NCI-H1417 (cell line): ENCODE measurements around the gene PPIF.

Experiments used
- DNase-seq, 3 experiments: peaks; one replicate each; lab custom pipeline; 2025; lab: John Stamatoyannopoulos, UW

The PPIF gene

DNA sequence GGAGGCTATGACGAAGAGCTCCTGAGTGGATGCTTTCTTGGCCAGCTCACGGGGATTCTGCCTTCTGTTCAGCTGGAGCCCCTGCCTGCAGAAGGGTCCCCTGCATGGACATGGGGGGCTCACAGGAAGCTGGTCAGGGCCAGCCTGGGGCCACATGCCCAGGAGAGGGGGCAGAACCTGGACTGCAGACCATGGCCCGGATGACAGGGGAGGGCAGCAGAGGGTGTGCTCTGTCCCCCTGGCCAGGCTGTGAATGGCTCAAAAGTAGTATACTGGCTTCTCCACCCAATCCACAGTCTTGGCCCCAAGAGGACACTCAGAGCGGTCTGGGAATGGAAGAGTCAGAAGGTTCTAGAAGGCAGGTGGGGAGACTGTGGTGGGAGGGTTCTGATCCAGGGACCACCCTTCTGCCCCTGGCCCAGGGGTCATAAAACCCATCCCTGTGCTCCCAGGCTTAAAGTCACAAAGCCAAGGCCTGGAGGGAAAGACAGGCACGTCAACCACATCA, 40.3 kb downstream of the PPIF start:
- DNase-seq: no peak

DNA sequence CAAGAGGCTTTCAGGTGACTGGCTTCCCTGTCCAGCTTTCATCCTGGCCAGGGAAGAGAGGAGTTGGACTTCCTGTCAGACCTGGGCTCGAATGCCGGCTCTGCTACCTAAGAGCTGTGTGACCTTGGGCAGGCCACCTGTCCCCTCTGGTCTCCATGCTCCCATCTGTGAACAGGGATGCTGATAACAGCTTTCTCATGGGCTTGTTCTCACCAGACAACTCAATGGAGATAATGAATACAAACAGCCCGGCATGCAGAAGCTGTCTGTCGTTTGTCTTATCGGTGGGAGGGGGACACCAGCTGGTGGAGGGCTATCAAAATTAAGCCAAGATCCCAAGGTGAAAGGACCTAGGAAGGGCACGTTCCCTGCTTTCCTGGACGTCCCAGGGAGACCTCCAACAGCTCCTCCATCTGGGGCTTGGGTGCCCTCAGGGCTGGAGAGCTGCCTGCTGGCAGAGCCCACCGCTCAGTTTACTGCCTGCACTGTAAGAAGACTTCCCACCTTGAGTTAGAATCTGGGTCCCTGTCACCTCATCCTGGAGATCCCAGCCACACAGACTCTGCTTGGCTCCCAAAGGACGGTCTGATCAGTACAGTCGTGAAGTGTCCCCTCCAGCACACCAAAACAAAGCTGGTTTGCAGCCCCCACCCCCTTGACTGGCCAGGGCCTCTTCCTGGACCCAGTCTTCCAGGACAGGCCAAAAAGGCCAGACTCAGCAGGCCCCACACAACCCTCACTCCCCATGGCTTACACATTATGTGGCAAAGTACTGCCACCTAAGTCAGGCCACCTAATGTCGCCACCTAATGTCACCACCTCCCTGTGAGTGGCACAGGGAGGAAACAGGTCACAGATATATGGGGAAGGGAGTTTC, 40.9 kb downstream of the PPIF start:
- DNase-seq: no peak

DNA sequence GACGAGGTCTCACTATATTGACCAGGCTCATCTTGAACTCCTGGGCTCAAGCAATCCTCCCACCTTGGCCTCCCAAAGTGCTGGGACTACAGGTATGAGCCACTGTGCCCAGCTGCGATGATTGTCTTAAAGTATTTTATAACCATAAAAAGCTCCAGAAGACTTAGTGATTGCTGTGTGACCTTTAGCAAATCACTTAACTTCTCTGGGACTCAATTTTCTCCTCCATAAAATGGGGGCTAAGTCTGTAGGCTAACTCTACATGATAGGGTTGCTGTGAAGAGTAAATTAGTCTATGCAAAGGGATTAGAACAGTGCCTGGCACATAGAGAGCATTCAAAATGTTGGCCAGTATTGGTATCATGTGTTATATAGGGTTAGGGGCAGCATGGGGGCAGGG, 42.8 kb downstream of the PPIF start:
- DNase-seq: no peak

DNA sequence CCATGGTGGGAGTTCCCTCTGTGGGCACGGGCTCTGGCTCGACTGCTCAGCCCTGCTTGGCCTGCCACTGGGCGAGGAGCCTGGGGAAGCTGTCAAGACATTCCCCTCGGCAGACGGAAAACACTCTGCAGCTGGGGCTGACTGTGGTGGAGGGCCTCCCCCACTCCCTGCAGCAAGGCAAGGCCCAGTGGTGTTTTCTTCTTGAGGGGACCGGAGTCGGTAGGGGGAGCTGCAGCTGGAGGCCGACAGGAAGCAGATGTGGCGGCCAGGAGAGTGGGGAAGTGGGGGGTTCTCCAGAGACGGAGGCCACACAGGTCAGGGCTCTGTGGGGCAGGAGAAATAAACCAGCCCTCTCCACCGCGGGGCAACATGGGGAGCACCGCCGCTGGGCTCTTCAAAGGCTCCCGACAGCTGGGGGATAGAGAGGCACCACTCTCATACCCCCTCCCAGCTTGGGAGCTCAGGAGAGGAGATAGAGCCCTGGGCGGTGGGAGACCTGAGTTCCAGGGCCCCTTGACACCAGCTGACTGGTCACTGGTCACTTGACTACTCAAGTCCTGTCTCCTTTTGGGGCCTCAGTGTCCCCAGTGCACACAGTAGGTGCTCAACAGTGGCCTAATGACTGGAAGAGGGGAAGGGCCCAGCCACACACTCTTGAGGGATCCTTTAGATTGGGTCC, 43.4 kb downstream of the PPIF start:
- no peak for DNase-seq

DNA sequence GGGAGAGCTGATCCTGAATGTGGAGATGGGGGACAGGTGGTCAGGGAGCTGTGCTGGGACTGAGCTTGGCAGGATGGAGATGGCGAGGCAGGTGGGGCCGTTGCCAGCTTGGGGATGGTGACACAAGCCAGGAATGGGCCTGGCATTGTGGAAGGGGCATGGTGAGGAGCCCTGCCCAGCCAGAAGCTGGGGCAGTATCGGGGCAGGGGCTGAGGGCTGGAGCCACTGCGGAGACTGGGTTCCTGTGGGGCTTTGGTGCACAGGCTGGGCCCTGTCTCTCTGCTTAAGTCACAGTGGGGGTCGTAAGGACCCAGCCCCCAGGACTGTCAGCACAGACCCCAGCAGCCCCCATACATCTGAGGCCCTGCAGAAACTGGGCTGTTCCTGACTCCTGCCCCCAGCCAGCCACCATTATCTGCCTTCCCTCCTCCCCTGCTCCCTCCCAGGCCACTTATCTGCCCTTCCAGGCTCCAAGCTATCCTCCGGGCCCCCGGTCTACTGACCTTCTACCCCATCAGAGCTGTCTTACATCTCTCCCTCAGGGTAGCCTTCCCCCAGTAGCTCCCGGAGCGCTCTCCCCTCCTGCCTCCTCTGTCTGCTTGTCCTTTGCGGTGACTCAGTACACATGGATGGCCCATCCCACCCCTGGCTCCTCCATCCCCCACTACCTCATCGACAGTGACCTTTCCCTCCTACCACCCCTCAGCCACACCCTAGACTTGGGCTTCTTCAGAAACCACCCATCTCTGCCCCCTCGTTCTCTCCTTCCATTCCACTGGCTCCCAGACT, 44.2 kb downstream of the PPIF start:
- DNase-seq: no peak

DNA sequence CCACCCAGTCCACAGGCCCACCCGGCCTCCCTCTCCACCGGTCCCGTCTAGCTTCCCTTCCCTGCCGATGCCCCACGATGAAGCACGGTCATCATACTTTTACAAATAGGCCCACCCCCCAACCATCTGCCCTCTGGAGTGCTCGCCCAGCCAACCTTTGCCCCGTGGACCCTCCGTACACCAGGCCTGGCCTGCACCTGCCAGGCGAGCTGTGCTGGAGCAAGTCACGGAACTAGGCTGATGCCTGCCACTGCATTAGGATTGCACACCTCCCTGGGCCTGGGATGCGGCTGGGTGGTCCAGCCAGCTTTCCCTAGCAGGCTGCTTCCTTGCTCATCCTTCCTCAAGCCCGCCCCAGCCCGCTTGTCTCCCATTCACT, 44.7 kb downstream of the PPIF start:
- no peak for DNase-seq

DNA sequence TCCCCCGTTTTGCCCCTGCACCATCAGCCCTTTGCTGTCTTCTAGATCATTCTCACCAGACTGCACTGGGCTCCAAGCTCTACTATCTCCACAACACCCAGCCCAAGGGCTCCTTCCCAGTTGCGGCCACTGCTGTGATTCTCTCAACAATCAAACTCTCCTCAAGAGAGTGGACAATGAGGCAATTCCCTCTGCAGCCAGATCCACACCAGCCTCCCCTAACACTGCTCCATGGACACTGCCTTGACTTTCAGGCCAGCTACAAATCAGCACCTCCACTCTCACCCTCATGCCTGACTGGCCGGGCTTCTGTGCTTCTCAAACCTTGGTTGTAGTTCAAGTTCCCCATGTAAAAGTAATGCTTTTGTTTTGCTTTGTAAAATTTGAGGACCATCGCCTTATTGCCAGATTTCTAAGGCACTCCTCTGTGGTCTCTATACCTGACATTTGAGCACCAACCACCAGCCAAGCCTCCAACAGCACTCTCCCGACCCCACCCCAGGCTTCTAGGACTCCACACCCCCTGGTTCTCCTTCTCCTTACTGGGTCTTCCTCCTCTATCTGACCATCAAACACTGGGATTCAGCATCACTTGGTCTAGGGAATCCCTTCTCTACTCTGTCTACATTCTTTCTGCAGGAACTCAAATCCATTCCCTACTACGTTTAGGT, 45.4 kb downstream of the PPIF start:
- no peak for DNase-seq

DNA sequence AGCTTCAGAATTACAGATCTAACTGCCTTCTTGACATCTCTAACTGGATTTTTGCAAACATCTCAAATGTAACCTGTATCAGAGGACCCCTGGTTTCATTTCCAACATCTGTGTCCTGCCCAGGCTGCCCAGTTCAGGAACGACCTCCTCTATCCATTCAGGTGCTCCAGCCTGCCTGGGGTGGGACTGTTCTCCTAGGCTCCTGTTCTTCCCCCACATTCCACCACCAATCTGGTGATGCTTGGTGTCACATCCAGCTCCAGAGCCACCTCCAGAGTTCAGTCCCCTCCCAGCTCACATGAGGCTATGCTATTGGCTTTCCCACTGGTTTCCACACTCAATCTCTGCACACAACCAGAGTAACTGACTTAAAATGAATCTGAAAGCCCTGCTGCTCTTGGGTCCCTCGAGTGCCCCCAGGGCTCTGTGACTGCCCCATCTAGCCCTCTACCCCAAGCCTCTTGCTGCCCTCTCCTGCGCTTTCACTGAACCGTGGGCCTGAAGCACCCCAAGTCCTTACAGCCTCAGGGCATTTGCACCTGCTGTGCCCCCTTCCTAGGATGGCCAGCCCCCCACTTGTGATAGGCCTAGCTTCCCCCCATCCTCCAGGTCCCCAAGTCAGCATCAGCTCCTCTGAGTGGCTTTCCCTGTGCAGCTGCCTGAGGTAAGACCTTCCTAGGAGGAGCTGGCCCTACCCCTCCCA, 46.1 kb downstream of the PPIF start:
- DNase-seq: no peak

DNA sequence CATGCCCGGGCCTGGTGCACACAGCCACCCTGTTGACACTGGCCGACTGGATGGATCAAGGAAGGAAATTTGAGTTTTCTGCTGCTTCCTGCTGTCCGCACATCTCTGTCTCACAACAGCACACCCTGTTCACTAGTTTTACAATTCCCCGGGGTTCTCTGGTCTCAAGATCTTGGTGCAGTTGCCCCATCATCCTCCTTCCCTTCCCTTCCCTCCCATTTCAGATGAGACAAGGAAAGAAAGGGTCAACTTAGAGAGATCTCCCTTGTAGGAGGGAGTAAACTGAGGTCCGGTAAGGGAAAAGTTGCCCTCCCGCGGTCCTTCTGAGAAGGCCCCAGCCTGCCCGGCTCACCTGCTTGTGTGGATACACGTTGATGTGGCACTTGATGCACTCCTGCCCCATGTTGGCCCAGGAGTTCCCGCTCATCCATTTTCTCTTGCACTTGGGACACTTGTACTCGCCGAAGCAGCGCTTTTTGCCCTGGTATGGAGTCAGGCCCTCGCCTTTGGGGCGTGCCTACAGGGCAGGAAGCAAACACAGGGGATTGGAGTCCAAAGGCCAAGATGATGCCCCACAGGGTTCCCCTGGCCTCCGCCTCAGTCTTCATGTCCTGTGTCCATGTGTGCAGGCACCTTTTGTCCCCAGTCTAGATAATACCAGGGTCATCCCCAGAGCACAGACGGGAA, 46.8 kb downstream of the PPIF start:
- no peak for DNase-seq

DNA sequence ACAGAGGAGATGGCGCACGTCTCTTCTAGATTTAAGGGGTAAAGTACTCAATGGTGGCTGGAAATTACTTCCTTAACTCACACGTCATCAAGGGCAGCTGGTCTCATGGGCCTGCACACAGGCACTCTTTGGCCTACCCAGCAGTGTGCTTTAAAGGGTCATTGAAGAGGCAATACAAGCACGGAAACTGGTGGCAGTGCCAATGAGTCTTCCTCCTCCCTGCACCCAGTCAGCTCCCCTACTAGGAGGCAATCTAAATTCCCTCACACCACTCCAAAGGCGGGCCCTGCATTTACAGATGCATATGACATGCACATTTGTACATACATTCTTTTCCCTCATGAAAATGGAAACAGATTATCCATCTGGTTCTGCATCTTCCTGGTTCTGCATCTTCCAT, 47.4 kb downstream of the PPIF start:
- DNase-seq: no peak

DNA sequence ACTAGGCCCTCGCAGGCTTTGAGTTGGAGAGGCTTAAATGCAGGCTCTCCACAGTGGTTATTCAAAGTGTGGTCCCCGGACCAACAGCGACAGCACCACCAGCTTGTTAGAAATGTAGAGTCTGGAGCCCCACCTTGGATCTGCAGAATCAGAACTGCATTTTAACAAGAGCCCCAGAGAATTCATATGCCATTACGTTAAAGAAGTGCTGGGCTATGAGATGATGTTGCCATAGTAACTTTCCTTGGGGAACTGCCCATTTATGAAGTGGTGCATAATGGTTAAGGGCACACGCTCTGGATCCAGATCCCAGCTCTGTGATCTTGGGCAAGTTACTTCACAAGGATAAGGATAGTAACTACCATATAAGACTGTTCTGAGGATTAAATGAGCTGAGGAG, 49.3 kb downstream of the PPIF start:
- peak in 2 of 3 experiments; percentile 2 to 27 for DNase-seq

DNA sequence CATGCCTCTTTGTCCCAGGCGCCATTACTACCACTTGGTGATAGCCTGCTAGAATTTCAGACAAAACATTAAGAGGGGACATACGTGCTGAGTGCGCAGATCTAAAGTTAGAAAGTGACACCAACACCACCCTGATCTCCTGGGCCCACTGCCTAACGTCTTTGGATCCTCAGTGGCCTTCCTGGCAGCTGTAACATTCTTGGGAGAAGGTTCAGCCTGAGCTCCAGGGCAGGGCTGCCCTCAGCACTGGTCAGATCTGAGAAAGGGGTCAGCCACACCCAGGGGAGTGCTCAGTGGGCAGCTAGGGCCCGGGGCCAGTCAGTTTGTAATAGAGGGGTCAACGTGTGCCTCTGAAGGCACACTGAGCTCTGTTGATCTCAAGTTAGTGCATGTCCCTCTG, 49.8 kb downstream of the PPIF start:
- DNase-seq: no peak

DNA sequence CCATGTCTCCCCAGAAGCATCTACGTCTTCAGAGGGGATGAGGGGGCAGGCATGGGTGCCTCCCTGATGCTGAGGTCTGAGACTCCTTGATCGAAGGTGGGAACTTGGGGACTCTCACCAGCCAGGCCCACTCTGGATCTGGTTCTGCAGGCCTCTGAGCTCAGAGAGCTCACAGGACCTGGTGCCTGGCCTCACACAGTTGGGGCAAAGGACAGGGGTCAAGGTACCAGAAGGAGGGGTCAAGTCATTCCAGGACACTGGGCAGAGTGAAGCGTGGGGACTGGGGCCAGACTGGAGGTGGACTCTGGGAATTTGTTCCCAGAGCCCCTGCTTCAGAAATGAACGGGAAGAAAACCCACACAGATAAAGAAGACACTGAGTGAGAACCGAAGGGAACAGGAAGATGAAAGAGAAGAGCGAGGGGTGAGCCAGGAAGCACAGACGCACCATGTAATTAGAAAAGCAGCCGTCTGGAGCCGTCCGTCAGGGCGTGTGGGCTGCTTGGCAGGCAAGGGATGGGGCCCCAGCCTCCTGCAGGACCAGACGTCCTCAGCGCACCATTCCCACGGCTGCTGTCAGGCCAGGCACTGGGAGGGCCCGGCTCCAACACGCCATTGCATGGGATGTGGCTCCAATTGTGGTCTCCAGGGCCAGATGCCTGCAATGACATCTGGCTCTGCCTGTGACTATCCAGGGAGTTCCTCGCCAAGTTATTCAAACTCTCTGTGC, 50.5 kb downstream of the PPIF start:
- no peak for DNase-seq

DNA sequence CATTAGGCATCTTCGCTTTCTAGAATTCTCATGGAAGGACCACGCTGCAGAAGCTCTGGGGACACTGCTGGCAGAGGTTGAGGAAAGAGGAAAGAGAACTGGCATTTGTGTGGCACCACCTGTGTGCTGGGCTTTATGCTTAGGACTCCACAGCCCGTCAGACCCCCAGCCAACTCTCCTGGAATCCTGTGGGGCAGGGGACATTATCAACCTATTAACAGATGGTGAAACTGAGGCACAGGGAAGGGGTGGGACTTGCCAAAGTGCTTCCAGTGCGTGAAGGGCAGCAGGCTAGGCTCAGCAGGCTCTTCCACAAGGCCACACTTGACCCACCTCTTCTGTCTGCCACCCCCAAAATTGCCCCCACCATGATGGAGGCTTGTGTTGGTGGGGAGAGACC, 51.4 kb downstream of the PPIF start:
- no peak for DNase-seq

DNA sequence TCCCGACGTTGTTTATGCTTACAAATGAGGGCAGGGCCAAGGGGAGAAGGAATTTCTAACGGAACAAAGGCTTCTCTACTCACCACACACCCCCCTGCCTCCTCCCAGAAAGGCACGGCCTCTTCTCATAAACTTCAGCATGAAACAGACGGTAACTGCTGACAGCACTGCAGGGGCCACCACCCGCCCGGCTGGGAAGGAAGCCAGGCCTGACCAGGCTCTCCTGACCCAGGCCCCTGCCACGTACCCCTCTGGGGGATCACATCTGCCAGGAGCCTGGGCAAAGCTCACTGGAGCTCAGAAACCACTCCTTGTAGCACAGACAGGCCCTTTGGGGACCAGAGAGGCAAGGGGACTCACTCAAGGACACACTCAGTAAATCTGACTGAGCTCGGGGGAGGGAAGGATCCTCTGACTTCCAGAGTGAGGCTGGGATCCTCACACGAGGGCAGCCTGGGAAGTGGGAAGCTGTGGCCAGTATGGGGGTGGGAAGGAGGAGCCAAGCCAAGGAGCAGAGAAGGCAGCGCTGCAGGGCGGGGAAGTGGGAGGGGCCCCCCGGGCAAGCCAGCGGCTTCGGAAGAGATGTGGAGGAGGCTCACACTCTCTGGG, 52.1 kb downstream of the PPIF start:
- DNase-seq: no peak

DNA sequence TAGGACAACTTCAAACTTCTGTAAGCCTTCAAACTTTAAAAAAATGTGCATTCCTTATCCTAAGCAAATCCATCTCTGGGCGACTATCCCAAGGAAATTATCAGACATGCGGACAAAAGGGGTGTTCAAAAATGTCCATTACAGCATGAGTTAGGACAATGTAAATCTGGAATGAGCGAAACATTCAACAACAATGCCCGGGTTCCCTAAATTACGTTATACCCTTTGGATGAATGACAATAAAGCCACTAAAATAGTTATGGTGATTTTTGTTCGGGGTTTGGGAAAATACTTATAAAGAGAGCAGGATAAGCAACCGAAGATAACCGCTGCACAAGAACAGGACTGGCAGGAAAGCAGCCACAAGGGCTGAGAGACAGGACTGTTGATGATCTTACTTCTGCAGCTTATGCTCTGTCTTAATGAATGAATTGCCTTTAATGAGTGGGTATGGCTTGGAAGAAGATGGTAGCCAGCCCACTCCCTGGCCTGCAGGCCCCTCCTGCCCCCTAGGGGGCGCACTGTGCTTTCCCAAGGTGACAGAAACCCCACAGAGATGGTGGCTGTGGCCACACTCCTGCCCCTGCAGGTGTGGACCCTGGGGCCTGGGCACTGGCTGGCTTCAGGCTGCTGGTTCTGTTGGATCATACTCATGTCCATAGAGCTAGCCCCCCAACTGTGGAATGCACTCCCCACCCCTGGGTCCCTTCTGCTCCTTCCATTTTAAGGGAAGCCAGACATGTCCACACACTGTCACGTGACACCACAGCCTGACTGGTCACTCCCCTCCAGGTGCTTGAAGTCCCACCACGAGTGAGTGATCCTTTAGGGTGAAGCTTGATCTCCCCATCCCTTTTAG, 53.1 kb downstream of the PPIF start:
- peak in 1 of 3 experiments; percentile 7 for DNase-seq

DNA sequence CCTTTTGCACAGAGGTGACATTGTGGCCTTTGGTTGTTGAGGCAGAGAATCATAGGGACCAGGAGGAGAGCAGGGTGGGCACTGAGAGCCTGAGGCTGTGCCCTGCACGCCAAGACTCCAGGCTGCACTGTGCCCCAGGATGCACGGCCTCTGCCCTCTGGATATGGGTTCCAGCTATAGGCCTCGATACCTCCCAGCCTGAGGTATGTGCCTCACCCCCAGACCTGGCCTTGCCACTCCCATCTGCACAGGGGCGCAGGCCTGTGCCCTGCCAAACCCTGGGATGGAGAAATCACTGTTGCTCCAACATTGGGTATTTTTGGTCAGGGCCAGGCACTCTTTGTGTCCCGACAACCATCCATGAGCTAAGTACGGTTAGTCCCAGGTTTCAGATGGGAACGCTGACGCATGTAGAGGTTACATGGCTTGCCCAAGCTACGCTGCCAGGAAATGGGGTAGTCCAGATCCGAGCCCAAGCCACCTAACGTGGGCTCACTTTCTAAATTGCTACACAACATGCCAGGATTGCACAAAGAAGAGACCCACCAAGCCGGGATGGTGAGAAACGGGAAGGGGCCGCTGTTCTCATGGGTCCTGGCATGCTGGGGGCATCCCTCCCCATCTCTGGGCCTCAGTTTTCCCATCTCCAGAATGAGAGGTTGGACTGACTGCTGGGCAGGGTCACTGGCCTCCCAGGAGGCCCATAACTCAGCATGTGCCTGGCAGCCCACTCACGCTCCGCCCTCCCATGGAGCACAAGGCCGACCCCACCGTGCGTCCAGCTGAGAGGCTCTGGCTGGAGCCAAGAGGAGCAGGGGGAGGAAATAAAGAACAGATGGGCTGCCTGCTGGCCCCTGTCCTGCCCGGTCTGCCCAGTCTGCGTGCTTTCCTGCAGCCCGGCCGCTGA, 54.0 kb downstream of the PPIF start:
- no peak for DNase-seq

DNA sequence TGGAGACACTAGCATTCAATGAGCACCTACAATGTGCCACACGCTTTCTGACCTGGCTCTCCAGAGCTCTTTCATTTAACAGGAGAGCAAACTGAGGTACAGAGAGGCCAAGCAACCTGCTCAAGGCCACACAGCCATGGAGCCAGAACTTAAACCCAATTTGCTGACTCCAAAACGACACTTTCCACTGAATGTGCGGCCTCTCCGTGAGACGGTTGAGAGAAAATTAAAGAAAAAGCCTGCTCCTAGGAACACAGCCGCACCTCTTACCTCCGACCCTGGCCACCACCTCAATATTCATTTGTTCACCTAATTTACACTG, 55.3 kb downstream of the PPIF start:
- DNase-seq: no peak
